ENCODE results near the gene ELL2. TPM values are rescaled to one million over a fixed set of nuclear protein-coding genes. Genes with fewer than 3 reads are reported as not detected.

Gene ELL2
- total RNA-seq, 1 donor from 2014 or later: 50.8 TPM

DNA sequence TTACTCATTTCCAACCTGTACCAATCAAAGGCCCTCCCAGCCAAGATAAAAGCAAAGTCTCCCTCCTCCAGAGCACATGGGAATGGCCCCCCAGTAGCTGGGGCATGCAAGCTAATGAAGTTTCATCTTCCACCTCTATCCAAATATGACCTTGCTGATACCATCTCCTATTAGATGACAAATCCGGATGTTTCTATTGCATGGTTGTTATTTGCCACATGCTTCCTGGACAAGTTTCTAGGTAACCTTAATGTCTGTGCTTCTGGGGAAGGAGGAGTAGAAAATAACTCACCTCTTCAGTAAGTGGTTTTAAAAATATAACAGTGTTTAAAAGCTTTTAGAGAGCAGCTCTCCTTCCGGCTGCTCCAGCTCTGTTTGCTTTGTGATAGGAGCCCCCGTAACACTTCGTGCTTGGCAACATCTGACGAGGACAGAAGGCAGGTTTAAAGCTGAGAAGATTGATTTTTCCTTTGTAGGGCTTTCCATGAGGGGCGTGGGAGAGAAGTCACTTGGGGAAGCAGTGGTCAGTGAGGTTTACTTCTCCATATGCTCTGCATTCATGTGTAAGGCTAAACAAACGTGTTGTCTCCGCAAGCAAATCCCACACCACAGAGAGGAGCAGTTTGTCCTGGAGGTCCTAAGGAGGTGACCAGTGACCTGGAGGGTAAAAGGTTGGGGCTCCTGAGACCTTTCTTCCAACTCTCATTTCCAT lies 98.8 kb downstream of the ELL2 start:
- peaks cover 57% of the 10 kb centered on the region for H3K4me1 Mint-ChIP-seq (ENCODE audit: unreplicated experiment)
- H3K27ac Mint-ChIP-seq (ENCODE audit: unreplicated experiment): peak overlapping the region; percentile 99
- DNase-seq (ENCODE audit: extremely low spot score, unreplicated experiment): peak; percentile 27
- no peaks in the 10 kb centered on the region for H3K9me3 Mint-ChIP-seq (ENCODE audit: unreplicated experiment)
- H3K36me3 Mint-ChIP-seq (ENCODE audit: unreplicated experiment): no peaks in the 10 kb centered on the region
- TF ChIP-seq, protein P1, sequence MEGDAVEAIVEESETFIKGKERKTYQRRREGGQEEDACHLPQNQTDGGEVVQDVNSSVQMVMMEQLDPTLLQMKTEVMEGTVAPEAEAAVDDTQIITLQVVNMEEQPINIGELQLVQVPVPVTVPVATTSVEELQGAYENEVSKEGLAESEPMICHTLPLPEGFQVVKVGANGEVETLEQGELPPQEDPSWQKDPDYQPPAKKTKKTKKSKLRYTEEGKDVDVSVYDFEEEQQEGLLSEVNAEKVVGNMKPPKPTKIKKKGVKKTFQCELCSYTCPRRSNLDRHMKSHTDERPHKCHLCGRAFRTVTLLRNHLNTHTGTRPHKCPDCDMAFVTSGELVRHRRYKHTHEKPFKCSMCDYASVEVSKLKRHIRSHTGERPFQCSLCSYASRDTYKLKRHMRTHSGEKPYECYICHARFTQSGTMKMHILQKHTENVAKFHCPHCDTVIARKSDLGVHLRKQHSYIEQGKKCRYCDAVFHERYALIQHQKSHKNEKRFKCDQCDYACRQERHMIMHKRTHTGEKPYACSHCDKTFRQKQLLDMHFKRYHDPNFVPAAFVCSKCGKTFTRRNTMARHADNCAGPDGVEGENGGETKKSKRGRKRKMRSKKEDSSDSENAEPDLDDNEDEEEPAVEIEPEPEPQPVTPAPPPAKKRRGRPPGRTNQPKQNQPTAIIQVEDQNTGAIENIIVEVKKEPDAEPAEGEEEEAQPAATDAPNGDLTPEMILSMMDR (IDR thresholded peaks at IDR 0.05): no peak
- H3K4me3 Mint-ChIP-seq (ENCODE audit: unreplicated experiment): no peak overlapping the region
- H3K27me3 Mint-ChIP-seq (ENCODE audit: unreplicated experiment): no peaks in the 10 kb centered on the region

DNA sequence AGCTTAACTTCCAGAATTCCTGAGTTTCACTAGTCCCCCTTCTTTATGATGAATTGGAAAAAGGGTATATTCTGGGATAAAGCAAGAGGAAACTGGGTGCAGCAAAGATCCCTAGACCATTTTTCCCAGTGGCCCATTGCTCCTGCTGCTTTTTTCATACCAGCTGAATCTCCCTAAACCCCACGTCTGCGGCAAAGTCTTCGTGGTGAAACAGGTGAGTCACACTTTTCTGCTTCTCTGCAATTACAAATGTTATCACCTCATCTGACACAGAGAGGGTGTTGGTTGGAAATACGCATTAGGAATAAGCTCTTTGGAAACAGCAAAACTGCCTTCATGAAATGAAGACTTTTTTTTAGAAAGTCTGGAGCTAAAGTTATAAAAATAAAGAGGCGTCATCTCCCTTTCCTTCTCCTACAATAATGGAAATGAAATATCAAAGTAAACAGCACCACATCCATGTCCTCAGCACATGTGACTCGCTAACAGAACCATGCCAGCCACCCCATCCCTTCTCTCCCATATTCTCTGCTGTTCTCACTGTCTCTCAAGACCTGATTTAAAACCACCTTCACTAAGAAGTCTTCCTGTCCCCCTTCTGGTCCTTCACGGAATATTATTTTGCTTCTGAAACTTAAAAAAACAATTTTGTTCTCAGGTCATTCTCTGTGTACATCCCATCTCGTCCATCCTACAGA lies 99.6 kb downstream of the ELL2 start:
- H3K4me1 Mint-ChIP-seq (ENCODE audit: unreplicated experiment): peaks cover 66% of the 10 kb centered on the region
- H3K9me3 Mint-ChIP-seq (ENCODE audit: unreplicated experiment): no peaks in the 10 kb centered on the region
- TF ChIP-seq, protein P1 (IDR thresholded peaks at IDR 0.05): no peak
- no peaks in the 10 kb centered on the region for H3K36me3 Mint-ChIP-seq (ENCODE audit: unreplicated experiment)
- H3K4me3 Mint-ChIP-seq (ENCODE audit: unreplicated experiment): no peak overlapping the region
- DNase-seq (ENCODE audit: extremely low spot score, unreplicated experiment): no peak
- no peaks in the 10 kb centered on the region for H3K27me3 Mint-ChIP-seq (ENCODE audit: unreplicated experiment)
- H3K27ac Mint-ChIP-seq (ENCODE audit: unreplicated experiment): peak overlapping the region; percentile 99

DNA sequence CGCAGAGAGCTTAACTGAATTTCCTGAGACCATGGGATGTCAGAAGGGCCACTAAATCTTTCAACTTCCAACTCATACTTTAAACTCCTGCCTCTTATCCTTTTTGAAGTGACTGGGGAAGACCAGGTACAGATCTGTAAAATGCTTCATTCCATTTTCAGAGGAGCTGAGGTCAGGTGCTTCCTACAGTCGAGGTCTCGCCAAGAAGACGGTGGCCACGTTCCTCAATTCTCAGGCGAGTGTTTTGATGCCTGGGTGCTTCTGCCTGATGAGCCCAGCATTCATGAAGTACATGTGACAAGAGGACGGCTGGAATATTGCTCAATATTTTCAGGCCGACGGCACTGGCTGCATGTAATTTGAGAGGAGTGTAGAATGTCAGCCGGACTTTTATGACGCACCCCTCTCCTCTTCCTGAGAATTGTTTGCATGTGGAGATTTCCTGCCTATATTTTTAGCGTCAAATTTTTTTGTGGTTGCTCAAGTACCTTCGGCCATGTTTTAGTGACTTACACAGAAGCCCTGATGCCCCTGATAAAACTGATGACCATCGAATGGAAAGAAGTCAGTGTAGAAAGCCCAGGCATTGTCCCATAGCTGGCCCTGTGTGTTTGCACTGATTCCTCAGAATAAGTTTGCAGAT lies 100.3 kb downstream of the ELL2 start:
- H3K9me3 Mint-ChIP-seq (ENCODE audit: unreplicated experiment): no peaks in the 10 kb centered on the region
- peaks cover 72% of the 10 kb centered on the region for H3K4me1 Mint-ChIP-seq (ENCODE audit: unreplicated experiment)
- H3K4me3 Mint-ChIP-seq (ENCODE audit: unreplicated experiment): peak overlapping the region; percentile 8
- no peaks in the 10 kb centered on the region for H3K36me3 Mint-ChIP-seq (ENCODE audit: unreplicated experiment)
- TF ChIP-seq, protein P1 (IDR thresholded peaks at IDR 0.05): no peak
- H3K27ac Mint-ChIP-seq (ENCODE audit: unreplicated experiment): peak overlapping the region; percentile 99
- no peaks in the 10 kb centered on the region for H3K27me3 Mint-ChIP-seq (ENCODE audit: unreplicated experiment)
- DNase-seq (ENCODE audit: extremely low spot score, unreplicated experiment): no peak

DNA sequence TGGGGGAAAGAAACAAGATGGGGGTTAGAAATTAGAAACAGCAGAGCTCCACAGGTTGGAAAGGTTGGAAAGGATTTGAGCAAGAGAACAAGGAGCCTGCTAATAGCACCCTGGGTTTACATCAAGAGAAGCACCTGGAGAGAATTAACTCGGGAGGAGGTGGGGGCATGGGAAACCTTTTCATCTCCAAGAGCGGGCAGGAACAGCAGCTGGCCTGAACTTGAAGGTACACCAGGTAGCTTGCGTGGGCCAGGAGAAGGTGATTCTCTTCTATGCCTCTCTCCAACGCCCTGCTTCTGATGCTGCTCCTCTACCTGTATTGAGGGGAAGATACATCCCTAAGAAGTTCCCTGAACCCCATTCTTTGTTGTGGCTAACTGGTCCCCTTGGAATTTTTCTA lies 102.0 kb downstream of the ELL2 start:
- Mint-ChIP-seq H3K36me3 (ENCODE audit: unreplicated experiment) (no peaks in the 10 kb centered on the region), H3K4me1 (ENCODE audit: unreplicated experiment) (peaks cover 72% of the 10 kb centered on the region)

More for the DNA sequence above, 102.0 kb downstream of the ELL2 start:
- Mint-ChIP-seq H3K27ac (ENCODE audit: unreplicated experiment) (peak overlapping the region; percentile 99), H3K27me3 (ENCODE audit: unreplicated experiment) (no peaks in the 10 kb centered on the region), H3K9me3 (ENCODE audit: unreplicated experiment) (no peaks in the 10 kb centered on the region), H3K4me3 (ENCODE audit: unreplicated experiment) (peak overlapping the region; percentile 71)
- DNase-seq (ENCODE audit: extremely low spot score, unreplicated experiment): no peak
- TF ChIP-seq, protein P1 (IDR thresholded peaks at IDR 0.05): no peak

Measured in osteocyte (in vitro differentiated cells).